Stimulated activated CD8-positive, alpha-beta memory T cell treated with anti-CD3 and anti-CD28 coated beads, Interleukin-2, amount 100 ng/mL, for 1 hour (primary cell): Measurements from ENCODE around the gene ADCYAP1.
A peak's percentile ranks its signal among the peaks of the same experiment; 100 is the strongest.
"Not testable (repeated sequence)": the region's sequence is repeated elsewhere in the genome, so short reads cannot be mapped to it uniquely, and the experiment has no call there.

ENCODE experiments used
- DNase-seq, 2 donors: peaks; one replicate each; pipeline ENCODE4 v3.0.0-alpha.2; 2020; ENCODE audit warnings: low read depth in 2 of 2

Gene ADCYAP1

DNA sequence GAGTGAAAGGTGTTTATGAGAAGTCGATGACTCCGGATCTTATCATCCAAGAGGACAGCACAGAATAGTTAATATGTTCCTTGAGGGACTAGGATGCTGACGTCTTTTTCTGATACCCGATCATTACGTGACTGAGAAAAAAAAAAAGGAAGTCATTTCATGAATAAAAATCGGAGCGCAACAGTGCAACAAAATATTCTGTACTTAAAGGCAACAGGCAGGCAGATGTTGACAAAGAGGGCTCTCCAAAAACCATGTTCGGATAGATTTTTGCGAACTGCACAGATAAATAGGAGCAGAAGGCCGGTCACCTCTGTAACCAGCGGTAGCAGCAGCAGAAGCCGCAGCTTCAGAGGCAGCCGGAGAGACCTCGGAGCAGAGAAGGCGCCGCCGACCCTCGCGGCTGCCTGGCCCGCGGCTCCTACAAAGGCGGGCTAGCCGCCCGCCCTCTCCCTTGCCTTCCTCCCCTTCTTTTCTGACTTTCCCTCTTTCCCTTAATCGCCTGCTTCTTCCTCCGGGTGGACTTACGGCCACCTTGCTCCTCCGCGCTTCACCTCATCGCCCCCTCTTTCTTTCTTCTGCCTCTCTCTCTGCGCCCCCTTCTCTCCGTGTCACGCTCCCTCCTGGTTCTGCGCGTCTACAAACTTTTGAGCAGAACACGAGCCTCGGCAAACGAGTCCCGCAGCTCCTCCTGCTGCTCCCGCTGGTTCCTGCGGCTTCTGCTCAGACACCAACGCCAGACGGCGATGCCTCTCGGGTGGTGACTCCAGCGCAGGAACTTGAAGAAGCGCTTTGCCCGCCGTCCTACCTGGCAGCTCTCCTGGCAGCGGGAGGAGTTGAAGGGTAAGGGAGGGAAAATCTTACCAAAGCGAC is at the start of gene ADCYAP1:
Gene ADCYAP1 (plus strand): TSS at position 654 of the 873 bp plus-strand sequence. CDS start 516 bp downstream, outside the sequence.
- DNase-seq = no peak

DNA sequence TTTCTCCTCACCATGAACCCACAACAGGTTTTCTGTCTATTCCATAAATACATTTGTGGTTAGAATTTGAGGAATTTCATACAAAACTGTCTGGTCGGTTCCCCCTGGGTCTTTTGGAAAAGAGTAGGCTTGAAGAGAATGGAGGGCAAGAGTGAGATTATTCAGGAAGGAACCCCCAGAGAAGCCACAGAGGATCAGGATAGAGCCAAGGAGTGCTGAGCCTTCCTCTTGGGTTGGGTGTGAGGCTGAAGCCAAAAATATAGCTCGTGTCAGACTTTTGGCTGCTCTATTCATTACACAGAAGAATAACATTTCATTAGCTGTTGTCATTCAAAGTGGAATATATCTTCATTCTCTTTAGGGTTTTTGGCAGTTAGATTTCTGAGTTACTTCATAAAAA is 46.7 kb upstream of the ADCYAP1 start:
- DNase-seq = no peak

DNA sequence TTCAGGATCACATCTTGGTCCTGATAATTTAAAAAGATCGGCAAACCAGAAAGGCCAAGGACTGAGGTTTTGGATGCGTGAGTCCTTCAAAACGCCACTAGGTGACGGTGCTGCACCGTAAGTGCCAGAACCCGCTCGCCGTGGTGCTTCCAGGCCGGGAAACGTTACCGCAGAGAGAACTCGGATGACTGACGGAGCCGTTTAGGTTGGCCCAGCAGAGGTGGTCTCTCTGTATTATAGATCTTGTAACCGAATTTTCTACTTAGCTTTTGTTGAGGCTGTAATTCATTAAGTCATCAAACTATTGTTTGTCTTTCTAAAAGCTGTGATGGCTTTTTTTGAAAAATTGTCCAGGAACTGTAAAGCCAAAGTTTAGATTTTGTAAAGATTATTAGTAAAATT is 39.8 kb upstream of the ADCYAP1 start:
- peak; percentile 9 to 40 for DNase-seq

DNA sequence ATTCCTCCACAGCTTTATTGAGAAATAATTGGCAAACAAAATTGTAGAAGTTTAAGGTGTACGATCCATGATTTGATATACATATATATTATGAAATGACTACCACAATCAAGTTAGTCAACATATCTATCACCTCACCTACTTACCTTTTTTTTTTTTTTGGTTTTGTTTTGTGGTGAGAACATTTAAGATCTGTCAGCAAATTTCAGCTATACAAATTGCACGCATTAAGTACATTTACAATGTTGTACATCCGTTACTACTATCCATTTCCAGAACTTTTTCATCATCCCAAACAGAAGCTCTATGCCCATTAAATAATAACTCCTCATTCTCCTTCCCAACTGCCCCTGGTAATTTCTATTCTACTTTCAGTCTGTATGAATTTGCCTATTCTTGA is 37.4 kb upstream of the ADCYAP1 start:
- DNase-seq = no peak

- DNase-seq = not testable (repeated sequence)
Observed at GRCh38 chr18:873426-873825, 31.2 kb upstream of the ADCYAP1 start.

DNA sequence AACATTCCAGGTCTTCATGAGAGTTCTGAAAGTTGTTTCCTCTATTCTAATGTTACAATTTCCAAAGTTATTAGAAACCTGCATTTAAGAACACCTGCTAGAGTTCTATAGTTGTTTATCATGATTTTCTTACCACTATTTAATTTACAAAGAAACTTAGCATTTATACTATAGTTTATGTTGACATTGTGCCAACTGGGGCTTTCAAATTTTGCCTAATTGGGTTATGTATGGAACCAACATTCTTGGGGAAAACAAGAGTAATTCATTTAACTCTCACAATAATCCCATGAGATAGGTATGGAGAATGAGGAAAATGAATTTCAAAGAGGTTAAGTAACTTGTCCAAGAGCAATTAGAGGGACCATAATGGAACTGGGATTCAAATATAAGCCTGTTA is 28.8 kb upstream of the ADCYAP1 start:
- DNase-seq = no peak

- no peak for DNase-seq
Observed at GRCh38 chr18:877238-877637, 27.4 kb upstream of the ADCYAP1 start.

GRCh38 chr18:886076-886475 is 18.6 kb upstream of the ADCYAP1 start:
- DNase-seq = no peak

DNA sequence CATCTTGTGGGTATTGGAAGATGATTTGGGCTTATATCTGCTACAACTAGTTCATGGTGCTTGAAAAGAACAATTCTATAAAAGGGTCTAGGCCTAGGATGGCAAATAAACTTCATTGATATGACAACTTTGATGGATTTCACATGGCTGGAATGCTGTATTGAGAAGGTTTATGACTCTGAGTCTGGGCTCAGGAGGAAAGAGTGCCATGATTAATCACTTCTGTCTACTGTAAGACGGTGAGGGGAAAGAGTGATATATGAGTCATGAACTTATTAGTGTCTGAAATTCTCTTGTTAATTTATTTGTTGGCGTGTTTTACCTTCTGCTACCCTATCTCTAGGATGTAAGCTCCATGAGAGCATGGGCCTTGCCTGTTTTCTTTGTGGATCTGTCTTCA is 17.0 kb upstream of the ADCYAP1 start:
- no peak for DNase-seq

DNA sequence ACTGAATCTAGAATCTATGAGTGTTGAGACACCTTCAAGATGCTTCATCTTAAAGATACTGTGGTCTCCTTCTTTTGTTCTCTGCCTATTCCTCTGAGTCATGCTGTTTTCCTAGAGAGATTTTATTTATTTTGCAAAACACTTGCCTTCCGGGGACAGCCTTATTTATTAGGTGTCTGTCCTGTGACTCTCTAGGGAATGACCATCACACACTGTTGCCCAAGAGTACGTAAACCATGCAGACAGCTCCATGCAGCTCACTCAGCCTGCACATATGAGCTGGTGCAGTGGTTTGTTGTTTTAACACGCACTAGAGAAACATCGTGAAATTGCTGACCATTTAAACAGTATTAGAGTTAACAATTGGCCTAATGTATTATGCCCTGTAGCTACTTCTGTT is 12.4 kb upstream of the ADCYAP1 start:
- DNase-seq = no peak

DNA sequence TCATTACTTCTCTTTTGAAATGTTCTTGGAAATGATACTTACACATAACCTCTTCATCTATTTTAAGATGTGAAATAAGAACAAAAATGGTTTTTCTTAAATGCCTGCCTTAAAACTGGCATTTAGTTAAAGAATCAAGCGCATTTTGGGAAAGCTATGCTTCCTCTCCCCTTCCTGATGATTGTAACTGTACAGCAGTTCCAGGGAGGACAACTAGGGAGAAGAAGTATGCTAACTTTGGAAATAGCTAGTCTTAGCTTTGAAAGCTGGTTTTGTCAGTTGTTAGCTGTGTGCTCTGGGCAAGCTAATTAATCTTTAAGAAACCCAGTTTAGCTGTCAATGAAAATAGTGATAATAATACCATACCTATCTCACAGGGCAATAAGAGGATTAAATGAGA is 8.4 kb upstream of the ADCYAP1 start:
- DNase-seq = no peak

GRCh38 chr18:901761-902160 is 2.9 kb upstream of the ADCYAP1 start:
- DNase-seq = no peak

GRCh38 chr18:902229-902628 is 2.4 kb upstream of the ADCYAP1 start:
- DNase-seq = no peak

DNA sequence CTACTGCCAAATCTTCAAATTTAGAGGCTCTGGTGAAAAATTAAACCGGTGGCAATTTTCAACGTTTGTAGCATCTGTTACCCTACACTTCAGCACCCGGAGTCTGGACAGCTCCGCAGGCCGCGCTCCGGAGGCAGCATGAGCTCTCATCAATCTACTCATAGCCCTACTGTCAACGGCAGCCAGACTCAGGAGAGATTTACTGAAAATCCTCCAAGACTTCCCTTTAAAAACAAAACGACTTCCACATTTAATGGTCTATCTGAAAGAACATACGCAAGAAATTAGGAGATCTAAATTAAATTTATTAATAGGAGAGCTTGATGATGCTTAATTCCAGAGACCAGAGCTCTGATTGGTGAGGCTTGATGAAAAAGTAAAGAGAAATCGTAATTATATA is 970 bp upstream of the ADCYAP1 start:
- no peak for DNase-seq

DNA sequence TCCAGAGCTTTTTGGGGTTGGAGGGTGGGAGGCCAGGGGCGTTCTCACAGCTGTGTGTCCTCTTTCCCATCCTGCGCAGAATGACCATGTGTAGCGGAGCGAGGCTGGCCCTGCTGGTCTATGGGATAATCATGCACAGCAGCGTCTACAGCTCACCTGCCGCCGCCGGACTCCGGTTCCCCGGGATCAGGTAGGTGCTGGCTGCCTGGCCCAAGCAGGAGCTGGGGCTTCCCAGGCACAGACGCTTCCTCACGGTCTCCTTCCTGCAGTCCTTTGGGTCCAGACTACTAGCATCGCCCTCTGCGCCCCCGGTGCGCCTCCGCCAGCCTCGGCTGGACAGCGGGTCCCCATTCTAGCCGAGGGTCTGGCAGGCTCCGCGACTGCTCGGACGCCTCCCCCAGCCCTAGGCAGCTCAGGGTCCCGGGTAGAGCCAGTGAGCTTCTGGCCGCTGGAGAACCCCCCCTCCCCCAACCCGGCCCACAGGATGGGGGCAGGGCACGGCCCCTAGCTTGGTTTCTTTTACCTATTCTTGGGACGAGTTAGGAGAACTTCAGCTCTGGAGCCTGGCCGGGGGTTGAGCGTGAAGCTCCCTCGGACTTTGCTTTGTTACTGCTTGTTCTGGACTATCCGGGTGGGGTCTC is 756 bp downstream of the ADCYAP1 start:
- no peak for DNase-seq

DNA sequence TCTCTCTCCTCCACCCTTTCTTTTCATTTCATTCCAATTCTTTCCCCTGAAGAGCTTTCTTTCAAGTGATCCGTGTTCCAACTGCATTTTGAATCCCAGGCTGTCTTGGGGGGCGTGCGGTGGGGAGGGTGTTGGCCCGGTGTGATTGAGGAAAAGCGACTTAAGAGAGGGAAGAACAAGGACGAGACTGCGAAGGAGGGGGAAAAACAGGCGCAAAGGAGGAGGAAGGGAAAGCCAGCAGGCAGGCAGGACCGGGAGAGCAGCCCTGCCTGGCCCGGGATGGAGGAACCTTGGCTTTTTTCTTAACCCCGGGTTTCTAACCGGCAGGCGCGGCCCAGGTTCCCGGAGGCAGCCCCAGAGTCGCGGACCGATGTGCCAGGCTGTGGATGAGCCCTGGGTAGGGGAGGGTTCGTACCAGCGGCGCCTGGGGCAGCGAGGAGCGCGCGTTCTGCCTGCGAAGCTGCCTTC is 1.3 kb downstream of the ADCYAP1 start:
- DNase-seq = no peak

- no peak for DNase-seq
Observed at GRCh38 chr18:906416-907114, 1.9 kb downstream of the ADCYAP1 start.

DNA sequence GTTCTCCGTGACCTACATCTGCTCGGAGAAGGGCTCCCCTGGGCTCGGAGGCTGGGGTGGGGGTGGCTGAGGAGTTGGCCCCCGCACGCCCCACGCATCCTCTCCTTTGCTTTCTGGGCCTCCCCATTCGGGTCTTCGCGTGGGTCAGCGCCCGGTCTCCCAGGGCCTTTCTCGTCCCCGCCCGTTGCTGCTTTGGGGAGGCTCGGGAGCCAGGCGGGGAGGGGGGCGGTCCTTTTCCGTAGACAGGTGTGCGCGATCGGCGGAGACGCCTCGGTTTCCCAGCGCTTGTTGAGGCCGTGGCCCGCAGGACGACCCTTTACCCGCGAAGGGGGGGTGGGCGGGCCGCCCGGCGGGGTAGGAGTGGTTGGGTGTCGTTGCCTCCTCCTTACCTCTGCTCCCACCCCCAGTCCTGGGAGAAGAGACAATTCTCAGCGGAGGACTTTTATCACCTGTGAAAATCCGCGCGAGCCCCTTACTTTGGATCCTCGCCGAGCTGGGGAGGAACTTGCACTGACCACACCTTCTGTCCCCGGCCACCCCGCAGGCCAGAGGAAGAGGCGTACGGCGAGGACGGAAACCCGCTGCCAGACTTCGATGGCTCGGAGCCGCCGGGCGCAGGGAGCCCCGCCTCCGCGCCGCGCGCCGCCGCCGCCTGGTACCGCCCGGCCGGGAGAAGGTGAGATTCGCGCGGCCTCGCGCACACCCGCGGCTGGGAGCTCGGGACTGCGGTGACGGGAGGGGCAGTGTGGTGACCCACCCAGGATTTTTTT is 2.6 kb downstream of the ADCYAP1 start:
- DNase-seq = no peak

GRCh38 chr18:907885-908757 is 3.5 kb downstream of the ADCYAP1 start:
- DNase-seq = no peak

GRCh38 chr18:908758-909724 is 4.4 kb downstream of the ADCYAP1 start:
- DNase-seq = no peak
